Stimulated activated CD4-positive, alpha-beta T cell treated with anti-CD3 and anti-CD28 coated beads, Interleukin-15, amount 100 ng/mL, for 48 hours (primary cell): ENCODE data around the gene TXLNG.
A peak's percentile ranks its signal among the peaks of the same experiment; 100 is the strongest.
"Not testable (repeated sequence)": the region's sequence is repeated elsewhere in the genome, so short reads cannot be mapped to it uniquely, and the experiment has no call there.

Experiments used
- DNase-seq, 2 donors: peaks; one replicate each; pipeline ENCODE4 v3.0.0-alpha.2; 2020; ENCODE audit warnings: low read depth in 2 of 2

Gene TXLNG

GRCh38 chrX:16838202-16839066 lies 52.2 kb downstream of the TXLNG start:
- no peak for DNase-seq

- DNase-seq, result no peak
These were observed 53.1 kb downstream of the TXLNG start for GRCh38 chrX:16839219-16839851.

- no peak for DNase-seq
These were observed 53.7 kb downstream of the TXLNG start for GRCh38 chrX:16839852-16840460.

- DNase-seq, result no peak
These were observed 56.4 kb downstream of the TXLNG start for GRCh38 chrX:16842684-16843083.

GRCh38 chrX:16843208-16843909 lies 57.1 kb downstream of the TXLNG start:
- DNase-seq, result no peak

GRCh38 chrX:16845686-16846085 lies 59.4 kb downstream of the TXLNG start:
- no peak for DNase-seq

- DNase-seq, result no peak
These were observed 62.3 kb downstream of the TXLNG start for GRCh38 chrX:16848541-16848940.

GRCh38 chrX:16851421-16851820 lies 65.2 kb downstream of the TXLNG start:
- DNase-seq, result no peak

- no peak for DNase-seq
These were observed 65.6 kb downstream of the TXLNG start for GRCh38 chrX:16851827-16852226.

GRCh38 chrX:16852617-16853179 lies 66.4 kb downstream of the TXLNG start:
- no peak for DNase-seq

- DNase-seq, result no peak
These were observed 67.3 kb downstream of the TXLNG start for GRCh38 chrX:16853537-16853936.

- DNase-seq, result no peak
These were observed 69.3 kb downstream of the TXLNG start for GRCh38 chrX:16855363-16856075.

- DNase-seq, result not testable (repeated sequence)
These were observed 69.8 kb downstream of the TXLNG start for GRCh38 chrX:16856076-16856404.

GRCh38 chrX:16856744-16857143 lies 70.5 kb downstream of the TXLNG start:
- DNase-seq, result no peak

- DNase-seq, result no peak
These were observed 76.6 kb downstream of the TXLNG start for GRCh38 chrX:16862829-16863228.

GRCh38 chrX:16867947-16868346 lies 81.7 kb downstream of the TXLNG start:
- no peak for DNase-seq

- DNase-seq, result no peak
These were observed 82.7 kb downstream of the TXLNG start for GRCh38 chrX:16868920-16869319.

GRCh38 chrX:16869393-16870094 lies 83.3 kb downstream of the TXLNG start:
- DNase-seq, result peak in 1 of 2 donors; percentile 44

- peak; percentile 81 to 89 for DNase-seq
These were observed 84.0 kb downstream of the TXLNG start, which contains the start of gene RBBP7 for GRCh38 chrX:16870095-16870861. RBBP7 (minus strand) TSS chrX:16870362; CDS start chrX:16870053, 309 bp downstream.
